ENCODE data around the gene ADGRF1.

DNA sequence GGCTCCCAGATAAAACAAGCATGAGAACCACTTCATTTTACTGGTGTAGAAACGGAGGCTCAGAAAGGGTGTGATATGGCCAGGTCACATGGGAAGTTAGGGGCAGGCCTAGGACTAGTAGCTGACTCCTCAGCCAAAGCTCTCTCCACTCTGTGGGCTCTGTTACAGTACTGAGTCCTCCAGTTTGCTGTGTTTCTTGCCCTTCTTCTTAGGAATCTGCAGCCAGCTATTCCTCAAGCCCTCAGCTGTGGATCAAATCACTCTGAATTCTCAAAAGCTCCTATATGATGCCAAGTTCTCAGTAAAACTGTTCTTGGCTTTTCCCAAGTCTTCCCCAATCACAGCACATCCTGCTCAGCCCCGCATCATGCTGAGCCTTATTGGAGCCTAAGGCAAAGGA lies 42.5 kb upstream of the ADGRF1 start:
- TF ChIP-seq POLR2AphosphoS5 (IDR thresholded peaks at IDR 0.05), result no peak
- TF ChIP-seq, protein P1, sequence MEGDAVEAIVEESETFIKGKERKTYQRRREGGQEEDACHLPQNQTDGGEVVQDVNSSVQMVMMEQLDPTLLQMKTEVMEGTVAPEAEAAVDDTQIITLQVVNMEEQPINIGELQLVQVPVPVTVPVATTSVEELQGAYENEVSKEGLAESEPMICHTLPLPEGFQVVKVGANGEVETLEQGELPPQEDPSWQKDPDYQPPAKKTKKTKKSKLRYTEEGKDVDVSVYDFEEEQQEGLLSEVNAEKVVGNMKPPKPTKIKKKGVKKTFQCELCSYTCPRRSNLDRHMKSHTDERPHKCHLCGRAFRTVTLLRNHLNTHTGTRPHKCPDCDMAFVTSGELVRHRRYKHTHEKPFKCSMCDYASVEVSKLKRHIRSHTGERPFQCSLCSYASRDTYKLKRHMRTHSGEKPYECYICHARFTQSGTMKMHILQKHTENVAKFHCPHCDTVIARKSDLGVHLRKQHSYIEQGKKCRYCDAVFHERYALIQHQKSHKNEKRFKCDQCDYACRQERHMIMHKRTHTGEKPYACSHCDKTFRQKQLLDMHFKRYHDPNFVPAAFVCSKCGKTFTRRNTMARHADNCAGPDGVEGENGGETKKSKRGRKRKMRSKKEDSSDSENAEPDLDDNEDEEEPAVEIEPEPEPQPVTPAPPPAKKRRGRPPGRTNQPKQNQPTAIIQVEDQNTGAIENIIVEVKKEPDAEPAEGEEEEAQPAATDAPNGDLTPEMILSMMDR (IDR thresholded peaks at IDR 0.05), result no peak

All from prostate gland (tissue), 2 donors.